OCI-LY1 (cell line): ENCODE measurements around the gene MAPK10.

Source experiments
- H2AFZ ChIP-seq: fragments of 200-600 bp; sonication (generic), shearing (Covaris generic); 2 replicates; pipeline ENCODE4 v1.6.0; 2014; ENCODE audit warnings: antibody characterized with exemption, mild to moderate bottlenecking, low read length
- H3F3A ChIP-seq: fragments of 200-600 bp; sonication (generic), shearing (Covaris generic); 2 replicates; pipeline ENCODE4 v1.6.0; 2014; ENCODE audit warnings: mild to moderate bottlenecking, antibody characterized with exemption, low read length, moderate library complexity; ENCODE audit not compliant: insufficient read depth
- H3K27ac ChIP-seq: fragments of 200-600 bp; sonication (generic); 2 replicates; pipeline ENCODE4 v1.5.1; 2014; ENCODE audit warnings: low read length, mixed run types, mild to moderate bottlenecking, low read depth; ENCODE audit not compliant: poor library complexity, severe bottlenecking
- H3K27me3 ChIP-seq: fragments of 200-600 bp; sonication (generic); 2 replicates; pipeline ENCODE4 v1.6.0; 2014; ENCODE audit warnings: antibody characterized with exemption, mild to moderate bottlenecking, low read length, moderate library complexity; ENCODE audit not compliant: insufficient read depth
- H3K36me3 ChIP-seq: fragments of 200-600 bp; sonication (generic); 2 replicates; pipeline ENCODE4 v1.6.1; 2014; ENCODE audit warnings: mild to moderate bottlenecking, antibody characterized with exemption, low read length, moderate library complexity, mixed read lengths; ENCODE audit not compliant: insufficient read depth
- H3K4me1 ChIP-seq: fragments of 200-600 bp; sonication (generic); 2 replicates; pipeline ENCODE4 v1.5.1; 2014; ENCODE audit warnings: mild to moderate bottlenecking, low read length, moderate library complexity; ENCODE audit not compliant: insufficient read depth, severe bottlenecking
- H3K4me2 ChIP-seq: fragments of 200-600 bp; sonication (generic), shearing (Covaris generic); 2 replicates; pipeline ENCODE4 v1.6.1; 2014; ENCODE audit warnings: low read length
- H3K4me3 ChIP-seq: fragments of 200-600 bp; sonication (generic); 2 replicates; pipeline ENCODE4 v1.5.1; 2014; ENCODE audit warnings: low read length, low read depth, mild to moderate bottlenecking, mixed read lengths; ENCODE audit not compliant: poor library complexity, severe bottlenecking
- H3K79me2 ChIP-seq: fragments of 200-600 bp; shearing (Covaris generic); 2 replicates; pipeline ENCODE4 v1.6.1; 2016; ENCODE audit warnings: mixed run types, low read length, mixed read lengths; ENCODE audit not compliant: insufficient read depth
- H3K9ac ChIP-seq: fragments of 200-600 bp; sonication (generic), shearing (Covaris generic); 2 replicates; pipeline ENCODE4 v1.6.1; 2014; ENCODE audit warnings: mild to moderate bottlenecking, low read length, mixed read lengths
- H3K9me2 ChIP-seq: fragments of 200-600 bp; sonication (generic), shearing (Covaris generic); 2 replicates; pipeline ENCODE4 v1.6.1; 2014; ENCODE audit warnings: low read depth, mild to moderate bottlenecking, low read length, mixed read lengths
- H3K9me3 ChIP-seq: fragments of 200-600 bp; shearing (Covaris generic); 2 replicates; pipeline ENCODE4 v1.6.1; 2014; ENCODE audit warnings: low read length, mixed read lengths
- H4K20me1 ChIP-seq: fragments of 200-600 bp; sonication (generic), shearing (Covaris generic); 2 replicates; pipeline ENCODE4 v1.6.0; 2016; ENCODE audit warnings: mild to moderate bottlenecking, low read length; ENCODE audit not compliant: insufficient read depth
- CTCF ChIP-seq: fragments of 200-600 bp; sonication (generic), shearing (Covaris generic); IDR thresholded peaks from 2 replicates; pipeline ENCODE4 v1.5.1; 2017; ENCODE audit warnings: mild to moderate bottlenecking, antibody characterized with exemption, low read length, moderate library complexity, mixed read lengths
- EZH2 ChIP-seq: fragments of 200-600 bp; sonication (generic), shearing (Covaris generic); IDR thresholded peaks from 2 replicates; pipeline ENCODE4 v1.8.0; 2017; ENCODE audit warnings: borderline replicate concordance, mixed run types, mild to moderate bottlenecking, antibody characterized with exemption, low read length, moderate library complexity, mixed read lengths

MAPK10 gene

GRCh38 chr4:86346320-86346719 is 13.5 kb downstream of the MAPK10 start:
- H3K9me2 ChIP-seq, result no peaks in the 10 kb centered on the region

GRCh38 chr4:86344127-86344526 is 15.7 kb downstream of the MAPK10 start:
- no peak for TF ChIP-seq EZH2
- TF ChIP-seq CTCF, result no peak
- Histone ChIP-seq H4K20me1 (no peaks in the 10 kb centered on the region), H3K27me3 (no peaks in the 10 kb centered on the region), H3K27ac (no peak overlapping the region), H2AFZ (no peak overlapping the region), H3K4me2 (no peak overlapping the region), H3K9ac (no peak overlapping the region), H3F3A (no peaks in the 10 kb centered on the region), H3K4me3 (no peak overlapping the region), H3K79me2 (no peaks in the 10 kb centered on the region), H3K9me3 (no peaks in the 10 kb centered on the region), H3K36me3 (no peaks in the 10 kb centered on the region), H3K9me2 (no peaks in the 10 kb centered on the region), H3K4me1 (peaks cover 11% of the 10 kb centered on the region)

More at GRCh38 chr4:86346320-86346719, 13.5 kb downstream of the MAPK10 start:
- Histone ChIP-seq H4K20me1 (no peaks in the 10 kb centered on the region), H3K4me1 (peaks cover 13% of the 10 kb centered on the region), H3K4me3 (no peak overlapping the region), H3K9me3 (no peaks in the 10 kb centered on the region), H3K9ac (no peak overlapping the region), H3K79me2 (no peaks in the 10 kb centered on the region), H3K27ac (no peak overlapping the region), H3K27me3 (no peaks in the 10 kb centered on the region), H2AFZ (no peak overlapping the region), H3F3A (no peaks in the 10 kb centered on the region), H3K36me3 (no peaks in the 10 kb centered on the region), H3K4me2 (no peak overlapping the region)
- TF ChIP-seq EZH2 (no peak), CTCF (no peak)

- H2AFZ ChIP-seq, result no peak overlapping the region
Observed at GRCh38 chr4:86338989-86339388, 20.9 kb downstream of the MAPK10 start.

More at GRCh38 chr4:86338989-86339388, 20.9 kb downstream of the MAPK10 start:
- H3K9me2 ChIP-seq, result no peaks in the 10 kb centered on the region
- no peaks in the 10 kb centered on the region for H3F3A ChIP-seq
- no peak overlapping the region for H3K4me2 ChIP-seq
- no peaks in the 10 kb centered on the region for H3K4me1 ChIP-seq
- no peaks in the 10 kb centered on the region for H3K9me3 ChIP-seq
- no peak for TF ChIP-seq EZH2
- no peak for TF ChIP-seq CTCF
- H3K36me3 ChIP-seq, result no peaks in the 10 kb centered on the region
- H3K4me3 ChIP-seq, result no peak overlapping the region
- no peaks in the 10 kb centered on the region for H4K20me1 ChIP-seq
- H3K27ac ChIP-seq, result no peak overlapping the region
- H3K9ac ChIP-seq, result no peak overlapping the region
- H3K27me3 ChIP-seq, result no peaks in the 10 kb centered on the region
- H3K79me2 ChIP-seq, result no peaks in the 10 kb centered on the region
